MCF 10A (cell line): Measurements from ENCODE around the gene HBG2. TPM values are rescaled to one million over a fixed set of nuclear protein-coding genes. Genes with fewer than 3 reads are reported as not detected.

Experiments
- BruUV-seq: library from RNA; stranded (reverse); fragments of 400-500 nt; replicated peaks from 2 replicates; lab custom pipeline; 2021; lab: Mats Ljungman, UMichigan
- CTCF ChIA-PET: fragments of 300-600 bp; sonication (Branson Sonifier 250); formaldehyde crosslinking; extraction: SDS; loops from one replicate; lab custom pipeline; 2021; ENCODE audit warnings: antibody characterized with exemption, inconsistent platforms; lab: Yijun Ruan, JAX
- POLR2A ChIA-PET: fragments of 300-600, 350-650 bp; sonication (Branson Sonifier 250); formaldehyde crosslinking; extraction: SDS; loops from one replicate; lab custom pipeline; 2020; ENCODE audit warnings: antibody characterized with exemption, inconsistent platforms; lab: Yijun Ruan, JAX
- DNase-seq: peaks from one replicate; pipeline ENCODE4 v3.0.0-alpha.2; 2018; ENCODE audit not compliant: unreplicated experiment
- H3K27ac Mint-ChIP-seq: one replicate; pipeline ENCODE4 v1.8.0; 2022; ENCODE audit warnings: mild to moderate bottlenecking, low read depth, mixed read lengths; ENCODE audit not compliant: unreplicated experiment
- H3K27me3 Mint-ChIP-seq: one replicate; pipeline ENCODE4 v1.8.0; 2022; ENCODE audit warnings: mixed read lengths; ENCODE audit not compliant: insufficient read depth, unreplicated experiment
- H3K36me3 Mint-ChIP-seq: one replicate; pipeline ENCODE4 v1.8.0; 2022; ENCODE audit warnings: mild to moderate bottlenecking, moderate library complexity, mixed read lengths; ENCODE audit not compliant: insufficient read depth, unreplicated experiment
- H3K4me1 Mint-ChIP-seq: one replicate; pipeline ENCODE4 v1.8.0; 2022; ENCODE audit warnings: mixed read lengths; ENCODE audit not compliant: insufficient read depth, unreplicated experiment
- H3K4me3 Mint-ChIP-seq: one replicate; pipeline ENCODE4 v1.8.0; 2022; ENCODE audit warnings: mild to moderate bottlenecking, moderate library complexity, mixed read lengths; ENCODE audit not compliant: unreplicated experiment
- H3K9me3 Mint-ChIP-seq: one replicate; pipeline ENCODE4 v1.8.0; 2022; ENCODE audit warnings: mixed read lengths; ENCODE audit not compliant: unreplicated experiment
- CTCF ChIP-seq: fragments of 200-600 bp; IDR thresholded peaks from one replicate; pipeline ENCODE4 v1.8.0; 2022; ENCODE audit warnings: antibody characterized with exemption, mild to moderate bottlenecking; ENCODE audit not compliant: unreplicated experiment
- intact Hi-C: fragments of 100-400 bp; cut with micrococcal nuclease; formaldehyde crosslinking; loops from 2 replicates; pipeline ENCODE4 v1.14.1; 2022
- total RNA-seq: library from RNA; stranded (reverse); gene quantifications from 2 replicates; pipeline ENCODE4 v1.2.3, GENCODE V29; 2022

HBG2 gene
- total RNA-seq, 1 experiment from 2014 or later = not detected

DNA sequence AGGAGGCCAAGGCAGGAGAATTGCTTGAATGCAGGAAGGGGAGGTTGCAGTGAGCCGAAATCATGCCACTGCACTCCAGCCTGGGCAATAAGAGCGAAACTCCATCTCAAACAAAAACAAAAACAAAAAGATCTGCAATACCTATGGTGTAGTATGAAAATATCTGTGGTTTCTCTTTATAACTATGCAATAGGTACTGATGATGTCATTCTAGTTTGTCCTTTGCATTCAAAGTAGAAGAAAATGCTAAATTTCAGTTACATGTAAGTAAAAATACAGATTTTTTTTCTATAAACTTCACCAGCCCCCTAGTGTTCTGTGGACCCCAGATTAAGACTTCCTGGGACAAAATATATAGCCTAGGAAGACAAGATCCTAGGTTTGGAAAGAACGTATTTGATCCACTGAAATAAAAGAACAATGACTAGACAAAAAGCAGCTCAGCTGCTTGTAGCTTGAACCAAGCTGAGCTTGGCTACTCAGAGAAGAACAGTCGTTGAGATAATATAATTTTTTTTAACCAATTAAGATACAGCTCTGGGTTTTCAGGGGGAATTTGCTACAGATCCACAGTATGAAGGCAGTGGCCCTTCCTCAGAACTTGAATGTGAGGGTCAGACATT, 17.9 kb upstream of the HBG2 start:
- Mint-ChIP-seq H3K27me3 (peaks cover 14% of the 10 kb centered on the region), H3K9me3 (no peaks in the 10 kb centered on the region), H3K4me3 (no peak overlapping the region), H3K27ac (no peak overlapping the region), H3K4me1 (no peaks in the 10 kb centered on the region), H3K36me3 (no peaks in the 10 kb centered on the region)
- intact Hi-C loops = no loop called here
- BruUV-seq = no TSS peak
- no peak for TF ChIP-seq CTCF
- no peak for DNase-seq
- POLR2A ChIA-PET = no interaction called here
- CTCF ChIA-PET = no interaction called here

GRCh38 chr11:5269715-5270147, 15.2 kb upstream of the HBG2 start, which contains the start of gene HBE1:
Gene HBE1 (minus strand): TSS chr11:5269945. CDS start chr11:5269890, 55 bp downstream.
- Mint-ChIP-seq H3K9me3 (no peaks in the 10 kb centered on the region), H3K27ac (no peak within 1 kb of the TSS), H3K4me1 (no peaks in the 10 kb centered on the region), H3K27me3 (peaks cover 36% of the 10 kb centered on the region), H3K4me3 (no peak within 1 kb of the TSS), H3K36me3 (no peaks in the 10 kb centered on the region)
- TF ChIP-seq CTCF = no peak
- intact Hi-C loops = no loop called here
- CTCF ChIA-PET = interaction anchor here (0.7 kb wide), 1 partner anchor 40 kb away, joined by 4 read pairs; no protein-coding TSS in a partner anchor
- POLR2A ChIA-PET = no interaction called here
- no TSS peak for BruUV-seq
- DNase-seq = no peak

DNA sequence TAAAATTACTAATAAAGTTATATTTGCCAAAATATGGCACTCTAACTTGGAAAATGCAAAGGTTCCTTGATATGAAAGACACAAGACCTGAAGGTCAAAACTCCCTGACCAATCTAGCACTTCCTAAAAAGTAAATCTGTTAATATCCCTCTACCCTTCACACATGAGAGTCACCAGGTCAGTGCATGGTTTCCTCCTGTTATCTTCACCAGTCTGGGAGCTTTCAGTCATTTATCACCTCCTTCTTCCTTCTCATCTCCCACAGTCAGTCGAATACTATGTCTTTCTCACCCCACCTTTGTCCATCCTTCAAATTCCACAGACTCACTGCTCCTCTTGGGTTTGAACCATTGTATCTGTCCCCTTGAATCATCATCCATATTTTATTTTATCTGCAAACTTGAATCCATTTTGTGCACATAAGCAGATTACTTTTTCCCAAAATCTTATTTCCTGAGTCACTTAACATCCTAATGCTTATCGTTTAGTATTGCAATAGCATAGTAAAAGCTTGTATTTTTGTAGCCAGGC, 12.5 kb upstream of the HBG2 start:
- Mint-ChIP-seq H3K27ac (no peak overlapping the region), H3K9me3 (no peaks in the 10 kb centered on the region), H3K4me1 (no peaks in the 10 kb centered on the region), H3K4me3 (no peak overlapping the region), H3K27me3 (peaks cover 62% of the 10 kb centered on the region), H3K36me3 (no peaks in the 10 kb centered on the region)
- no peak for TF ChIP-seq CTCF
- ChIA-PET CTCF (no interaction called here), POLR2A (interaction anchor here (0.7 kb wide), 1 partner anchor 120 kb away, joined by 3 read pairs; no protein-coding TSS in a partner anchor)
- no peak for DNase-seq
- intact Hi-C loops = no loop called here
- BruUV-seq = no TSS peak

DNA sequence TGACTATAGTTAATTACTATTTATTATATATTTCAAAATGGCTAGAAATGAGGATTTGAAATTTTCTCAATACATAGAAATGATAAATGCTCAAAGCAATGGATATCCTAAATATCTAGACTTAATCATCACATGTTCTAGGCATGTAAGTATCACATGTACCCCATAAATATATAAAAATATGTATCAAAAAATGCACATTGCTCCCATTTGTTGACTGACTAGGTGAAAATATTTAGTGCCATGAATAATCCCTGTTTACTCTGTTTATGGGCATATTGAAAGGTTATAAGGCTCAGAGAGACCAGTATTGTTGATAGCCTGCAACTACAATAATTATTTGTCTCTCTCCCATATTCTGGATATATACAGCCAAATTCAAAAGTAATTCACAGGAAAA, 12.0 kb upstream of the HBG2 start:
- intact Hi-C loops = no loop called here
- Mint-ChIP-seq H3K4me1 (no peaks in the 10 kb centered on the region), H3K27ac (no peak overlapping the region), H3K4me3 (no peak overlapping the region), H3K36me3 (no peaks in the 10 kb centered on the region), H3K27me3 (peaks cover 64% of the 10 kb centered on the region), H3K9me3 (no peaks in the 10 kb centered on the region)
- no peak for DNase-seq
- CTCF ChIA-PET = no interaction called here
- POLR2A ChIA-PET = no interaction called here
- TF ChIP-seq CTCF = no peak
- no TSS peak for BruUV-seq
